MM.1S (cell line): ENCODE data around the gene PPM1K.

Experiments used
- DNase-seq: peaks from one replicate; pipeline ENCODE4 v3.0.0-alpha.2; 2015
- H2AFZ ChIP-seq: fragments of 300-600 bp; sonication (generic); 2 replicates; pipeline ENCODE4 v1.6.0; 2016; ENCODE audit warnings: antibody characterized with exemption, low read length
- H3F3A ChIP-seq: fragments of 300-600 bp; sonication (generic); 2 replicates; pipeline ENCODE4 v1.6.1; 2016; ENCODE audit warnings: mild to moderate bottlenecking, antibody characterized with exemption, low read length, moderate library complexity, mixed read lengths; ENCODE audit not compliant: insufficient read depth
- H3K27ac ChIP-seq: fragments of 300-600 bp; sonication (generic); 2 replicates; pipeline ENCODE4 v1.5.1; 2016; ENCODE audit warnings: mild to moderate bottlenecking, low read length
- H3K27me3 ChIP-seq: fragments of 300-600 bp; sonication (generic); replicated peaks from 2 replicates; pipeline ENCODE4 v1.6.0; 2016; ENCODE audit warnings: low read length; ENCODE audit not compliant: insufficient read depth
- H3K36me3 ChIP-seq: fragments of 300-600 bp; sonication (generic); replicated peaks from 2 replicates; pipeline ENCODE4 v1.6.1; 2016; ENCODE audit warnings: mild to moderate bottlenecking, low read length, mixed read lengths; ENCODE audit not compliant: insufficient read depth
- H3K4me1 ChIP-seq: fragments of 300-600 bp; sonication (generic); 2 replicates; pipeline ENCODE4 v1.6.1; 2016; ENCODE audit warnings: low read length, mixed read lengths
- H3K4me2 ChIP-seq: fragments of 300-600 bp; sonication (generic); 2 replicates; pipeline ENCODE4 v1.6.0; 2016; ENCODE audit warnings: low read depth, low read length
- H3K4me3 ChIP-seq: fragments of 300-600 bp; sonication (generic); 2 replicates; pipeline ENCODE4 v1.5.1; 2016; ENCODE audit warnings: low read length, mixed read lengths
- H3K79me2 ChIP-seq: fragments of 300-600 bp; sonication (generic); 2 replicates; pipeline ENCODE4 v1.6.1; 2016; ENCODE audit warnings: mixed run types, low read length, mixed read lengths
- H3K9ac ChIP-seq: fragments of 300-600 bp; sonication (generic); 2 replicates; pipeline ENCODE4 v1.6.1; 2016; ENCODE audit warnings: low read length, mixed read lengths
- H3K9me2 ChIP-seq: fragments of 300-600 bp; sonication (generic); replicated peaks from 2 replicates; pipeline ENCODE4 v1.6.1; 2016; ENCODE audit warnings: mild to moderate bottlenecking, low read length, mixed read lengths; ENCODE audit not compliant: insufficient read depth
- H3K9me3 ChIP-seq: fragments of 300-600 bp; sonication (generic); replicated peaks from 2 replicates; pipeline ENCODE4 v1.6.1; 2016; ENCODE audit warnings: mild to moderate bottlenecking, low read length, mixed read lengths; ENCODE audit not compliant: insufficient read depth
- H4K20me1 ChIP-seq: fragments of 300-600 bp; sonication (generic); 2 replicates; pipeline ENCODE4 v1.6.1; 2016; ENCODE audit warnings: mild to moderate bottlenecking, low read length, moderate library complexity, mixed read lengths; ENCODE audit not compliant: insufficient read depth
- EZH2 ChIP-seq: fragments of 300-600 bp; sonication (generic); optimal IDR thresholded peaks from 2 replicates; pipeline ENCODE3; 2017; ENCODE audit warnings: low read depth, mild to moderate bottlenecking, antibody characterized with exemption, low read length, mixed read lengths
- EZH2phosphoT487 ChIP-seq: fragments of 300-600 bp; sonication (generic); IDR thresholded peaks from 2 replicates; pipeline ENCODE4 v1.6.1; 2018; ENCODE audit warnings: antibody characterized with exemption, low read length
- TF ChIP-seq, protein P1 (sequence below): fragments of 300-600 bp; sonication (generic); IDR thresholded peaks from 2 replicates; pipeline ENCODE4 v1.5.1; 2016; ENCODE audit warnings: antibody characterized with exemption, low read length, mixed read lengths

The PPM1K gene

DNA sequence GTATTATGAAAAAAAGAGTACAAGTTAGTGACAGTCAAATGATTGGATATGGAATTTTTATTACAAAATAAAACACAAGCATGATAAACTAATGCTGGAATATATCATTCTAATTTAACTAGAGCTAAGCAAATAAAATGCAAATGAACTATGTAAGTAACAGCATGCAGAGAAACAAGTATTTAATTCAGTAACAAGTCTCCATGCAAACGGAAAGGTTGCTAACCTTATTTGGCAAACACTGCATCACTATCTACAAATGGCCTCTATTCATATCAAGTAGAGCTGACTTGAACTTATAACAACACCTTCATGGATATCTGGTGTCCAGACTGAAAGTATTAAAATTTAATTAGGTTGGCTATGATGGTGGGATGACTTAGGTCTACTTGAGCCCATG lies 15.4 kb downstream of the PPM1K start:
- H2AFZ ChIP-seq: no peak overlapping the region
- no peak overlapping the region for H3K4me3 ChIP-seq
- no peaks in the 10 kb centered on the region for H3K27me3 ChIP-seq
- no peaks in the 10 kb centered on the region for H3K9me3 ChIP-seq
- no peak for DNase-seq
- no peak overlapping the region for H3K27ac ChIP-seq
- H4K20me1 ChIP-seq: no peaks in the 10 kb centered on the region; the same call in 1 of the 2 replicates
- no peak overlapping the region for H3K9ac ChIP-seq
- no peak overlapping the region for H3K4me2 ChIP-seq
- TF ChIP-seq EZH2phosphoT487 (no peak), EZH2 (no peak)
- TF ChIP-seq, protein P1, sequence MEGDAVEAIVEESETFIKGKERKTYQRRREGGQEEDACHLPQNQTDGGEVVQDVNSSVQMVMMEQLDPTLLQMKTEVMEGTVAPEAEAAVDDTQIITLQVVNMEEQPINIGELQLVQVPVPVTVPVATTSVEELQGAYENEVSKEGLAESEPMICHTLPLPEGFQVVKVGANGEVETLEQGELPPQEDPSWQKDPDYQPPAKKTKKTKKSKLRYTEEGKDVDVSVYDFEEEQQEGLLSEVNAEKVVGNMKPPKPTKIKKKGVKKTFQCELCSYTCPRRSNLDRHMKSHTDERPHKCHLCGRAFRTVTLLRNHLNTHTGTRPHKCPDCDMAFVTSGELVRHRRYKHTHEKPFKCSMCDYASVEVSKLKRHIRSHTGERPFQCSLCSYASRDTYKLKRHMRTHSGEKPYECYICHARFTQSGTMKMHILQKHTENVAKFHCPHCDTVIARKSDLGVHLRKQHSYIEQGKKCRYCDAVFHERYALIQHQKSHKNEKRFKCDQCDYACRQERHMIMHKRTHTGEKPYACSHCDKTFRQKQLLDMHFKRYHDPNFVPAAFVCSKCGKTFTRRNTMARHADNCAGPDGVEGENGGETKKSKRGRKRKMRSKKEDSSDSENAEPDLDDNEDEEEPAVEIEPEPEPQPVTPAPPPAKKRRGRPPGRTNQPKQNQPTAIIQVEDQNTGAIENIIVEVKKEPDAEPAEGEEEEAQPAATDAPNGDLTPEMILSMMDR: no peak
- no peaks in the 10 kb centered on the region for H3K4me1 ChIP-seq
- peaks cover 1% of the 10 kb centered on the region; the same call in 1 of the 2 replicates for H3K79me2 ChIP-seq
- H3K9me2 ChIP-seq: no peaks in the 10 kb centered on the region
- H3F3A ChIP-seq: no peaks in the 10 kb centered on the region
- no peaks in the 10 kb centered on the region for H3K36me3 ChIP-seq

- H3F3A ChIP-seq: no peaks in the 10 kb centered on the region
- H3K27ac ChIP-seq: no peak overlapping the region
- H3K27me3 ChIP-seq: no peaks in the 10 kb centered on the region
- no peak for DNase-seq
- H3K36me3 ChIP-seq: no peaks in the 10 kb centered on the region
- H3K4me1 ChIP-seq: no peaks in the 10 kb centered on the region
- H3K4me2 ChIP-seq: no peak overlapping the region
- no peaks in the 10 kb centered on the region for H3K9me2 ChIP-seq
- H3K4me3 ChIP-seq: no peak overlapping the region
- TF ChIP-seq EZH2phosphoT487 (no peak), EZH2 (no peak)
- TF ChIP-seq, protein P1: no peak
- H2AFZ ChIP-seq: no peak overlapping the region
- H3K9ac ChIP-seq: no peak overlapping the region
- no peaks in the 10 kb centered on the region for H3K79me2 ChIP-seq
- H4K20me1 ChIP-seq: no peaks in the 10 kb centered on the region
- no peaks in the 10 kb centered on the region for H3K9me3 ChIP-seq
Measured at GRCh38 chr4:88264336-88264735, 20.0 kb downstream of the PPM1K start.

- H3K4me3 ChIP-seq: no peak overlapping the region
- no peak overlapping the region for H3K4me2 ChIP-seq
- H3K27me3 ChIP-seq: no peaks in the 10 kb centered on the region
- H3K9me3 ChIP-seq: no peaks in the 10 kb centered on the region
- no peak overlapping the region for H2AFZ ChIP-seq
- DNase-seq: no peak
- no peak for TF ChIP-seq EZH2phosphoT487
- TF ChIP-seq, protein P1: no peak
- TF ChIP-seq EZH2: no peak
- H4K20me1 ChIP-seq: no peaks in the 10 kb centered on the region
- no peak overlapping the region for H3K27ac ChIP-seq
- no peaks in the 10 kb centered on the region for H3F3A ChIP-seq
- H3K9ac ChIP-seq: no peak overlapping the region
- H3K36me3 ChIP-seq: no peaks in the 10 kb centered on the region
- no peaks in the 10 kb centered on the region for H3K4me1 ChIP-seq
- no peaks in the 10 kb centered on the region for H3K79me2 ChIP-seq
- no peaks in the 10 kb centered on the region for H3K9me2 ChIP-seq
Measured at GRCh38 chr4:88257726-88258125, 26.6 kb downstream of the PPM1K start.
